ENCODE data around the gene SUSD6.
"Not testable (repeated sequence)": the region's sequence is repeated elsewhere in the genome, so short reads cannot be mapped to it uniquely, and the experiment has no call there.

SUSD6 gene

DNA sequence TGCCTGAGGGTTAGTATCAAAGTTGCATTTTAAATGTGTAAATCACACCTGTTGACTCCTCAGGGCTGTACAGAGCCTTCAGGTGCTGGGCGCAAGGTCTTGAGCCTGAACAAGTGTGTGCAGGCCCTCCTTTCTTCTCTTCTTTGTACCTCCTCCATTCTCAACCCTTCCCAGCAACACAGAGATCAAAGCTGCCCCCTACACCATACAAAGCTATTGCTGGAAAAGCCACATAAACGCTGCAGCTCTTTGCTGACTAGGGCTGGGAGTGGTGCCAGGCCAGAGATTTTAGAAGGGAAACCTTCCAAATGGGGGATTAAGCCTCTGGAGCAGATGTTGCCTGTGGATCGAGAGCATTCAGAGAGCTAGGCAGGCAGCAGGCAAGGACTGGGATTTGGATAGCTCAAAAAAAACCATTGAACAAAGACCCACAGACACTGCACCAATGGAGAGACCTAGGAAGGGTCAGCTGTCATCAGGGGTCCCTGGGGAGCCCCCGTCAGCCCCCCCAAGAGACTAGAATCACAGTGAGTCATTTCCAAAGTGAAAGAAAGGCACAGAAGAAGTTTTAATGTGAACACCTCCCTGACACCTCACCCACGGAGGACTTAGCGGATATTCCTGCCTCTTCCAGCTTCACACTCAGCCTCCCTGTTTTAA, 18.2 kb upstream of the SUSD6 start:
- DNase-seq, result no peak

DNA sequence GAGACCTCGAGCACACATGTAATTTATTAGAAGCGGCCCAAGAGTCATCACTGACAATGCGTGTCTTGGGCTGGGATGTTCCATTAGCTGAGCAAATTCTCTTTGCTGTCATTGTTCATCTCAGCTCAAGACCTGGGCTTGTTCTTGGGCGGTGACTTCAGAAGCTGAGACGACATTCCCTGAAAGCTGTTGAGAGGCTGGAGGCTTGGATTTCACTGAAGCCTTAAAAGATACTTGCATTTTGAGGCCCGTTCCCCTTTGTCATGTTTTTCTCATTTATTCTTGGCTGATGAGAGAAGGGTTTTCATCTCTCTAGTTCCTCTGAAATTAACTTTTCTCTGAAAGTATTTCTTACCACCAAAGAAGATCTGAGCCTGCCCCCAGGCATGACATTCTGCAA, 16.6 kb upstream of the SUSD6 start:
- no peak for DNase-seq

DNA sequence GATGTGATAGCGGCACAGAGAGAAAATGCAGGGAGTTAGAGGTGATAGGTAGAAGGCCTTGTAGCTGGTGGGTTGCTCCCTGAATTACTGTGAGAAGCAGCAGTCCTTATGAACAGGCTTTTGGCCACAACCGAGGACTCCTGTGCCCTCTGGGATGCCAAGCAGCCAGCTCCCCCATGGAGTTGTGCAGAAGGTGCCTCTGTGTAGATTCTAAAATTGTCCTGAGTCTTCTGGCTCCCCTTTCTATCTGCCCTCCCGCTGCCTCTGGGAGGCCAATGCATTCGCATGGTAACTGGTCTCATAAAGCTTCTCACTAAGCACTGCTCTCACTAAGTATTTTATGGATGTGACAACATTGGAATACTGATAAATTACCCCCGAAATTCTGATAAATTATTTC, 16.1 kb upstream of the SUSD6 start:
- DNase-seq, result no peak

DNA sequence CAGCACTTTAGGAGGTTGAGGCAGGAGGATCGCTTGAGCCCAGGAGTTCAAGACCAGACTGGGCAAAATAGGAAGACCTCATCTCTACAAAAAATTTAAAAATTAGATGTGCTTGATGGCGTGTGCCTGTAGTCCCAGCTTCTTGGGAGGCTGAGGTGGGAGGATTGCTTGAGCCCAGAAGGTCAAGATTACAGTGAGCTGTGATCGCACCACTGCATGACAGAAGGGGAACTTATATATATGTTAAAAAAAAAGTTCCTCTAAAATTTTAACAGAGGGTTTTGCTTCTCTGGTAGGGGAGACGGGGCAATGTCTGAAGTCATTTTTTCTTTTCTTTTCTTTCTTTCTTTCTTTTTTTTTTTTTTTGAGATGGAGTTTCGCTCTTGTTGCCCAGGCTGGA, 12.0 kb upstream of the SUSD6 start:
- not testable (repeated sequence) for DNase-seq

DNA sequence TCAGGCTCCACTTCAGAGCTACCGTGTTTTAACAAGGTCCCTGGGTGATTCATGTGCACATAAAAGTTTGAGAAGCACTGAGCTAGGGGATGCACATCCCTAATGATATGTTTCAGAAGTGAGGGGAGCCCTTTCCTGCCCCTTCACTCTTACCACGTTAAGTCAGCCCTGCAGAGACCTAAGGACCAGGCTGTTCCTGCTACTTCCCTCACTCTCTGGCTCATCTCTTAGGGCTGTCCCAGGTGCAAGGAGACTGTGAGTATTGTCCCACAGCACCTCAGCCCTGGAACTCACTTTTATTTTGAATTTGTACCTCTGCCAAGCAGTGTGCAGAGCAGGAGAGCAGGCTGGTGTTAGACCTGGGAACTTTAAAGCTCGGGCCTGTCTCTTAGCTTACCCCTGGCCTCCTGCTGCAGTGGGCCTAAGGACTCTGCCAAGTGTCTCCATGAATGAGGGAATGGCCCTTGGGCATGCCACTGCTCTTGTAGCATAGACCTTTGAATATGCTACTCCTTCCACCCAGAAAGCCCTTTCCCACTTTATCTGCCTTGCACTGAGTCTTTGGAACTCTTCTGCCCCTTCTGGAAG, 11.0 kb upstream of the SUSD6 start:
- no peak for DNase-seq

DNA sequence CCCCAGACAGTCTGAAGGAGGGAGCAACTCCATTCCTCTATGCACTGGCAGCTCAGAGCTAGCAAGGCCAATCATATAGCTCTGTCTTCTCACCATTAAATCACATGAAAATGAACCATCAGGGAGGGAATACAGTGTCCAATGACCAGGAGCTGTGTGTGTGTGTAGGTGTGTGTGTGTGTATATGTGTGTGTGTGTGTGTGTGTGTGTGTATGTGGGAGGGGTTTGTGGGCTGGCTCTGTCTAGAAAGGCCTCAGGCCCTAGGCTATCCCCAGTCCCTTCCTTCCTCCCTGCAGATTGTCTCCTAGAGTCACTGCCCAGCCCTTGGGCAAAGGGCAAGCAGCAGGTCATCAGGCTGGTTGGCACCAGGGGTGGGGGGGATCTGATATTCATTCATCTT, 5.7 kb upstream of the SUSD6 start:
- no peak for DNase-seq

DNA sequence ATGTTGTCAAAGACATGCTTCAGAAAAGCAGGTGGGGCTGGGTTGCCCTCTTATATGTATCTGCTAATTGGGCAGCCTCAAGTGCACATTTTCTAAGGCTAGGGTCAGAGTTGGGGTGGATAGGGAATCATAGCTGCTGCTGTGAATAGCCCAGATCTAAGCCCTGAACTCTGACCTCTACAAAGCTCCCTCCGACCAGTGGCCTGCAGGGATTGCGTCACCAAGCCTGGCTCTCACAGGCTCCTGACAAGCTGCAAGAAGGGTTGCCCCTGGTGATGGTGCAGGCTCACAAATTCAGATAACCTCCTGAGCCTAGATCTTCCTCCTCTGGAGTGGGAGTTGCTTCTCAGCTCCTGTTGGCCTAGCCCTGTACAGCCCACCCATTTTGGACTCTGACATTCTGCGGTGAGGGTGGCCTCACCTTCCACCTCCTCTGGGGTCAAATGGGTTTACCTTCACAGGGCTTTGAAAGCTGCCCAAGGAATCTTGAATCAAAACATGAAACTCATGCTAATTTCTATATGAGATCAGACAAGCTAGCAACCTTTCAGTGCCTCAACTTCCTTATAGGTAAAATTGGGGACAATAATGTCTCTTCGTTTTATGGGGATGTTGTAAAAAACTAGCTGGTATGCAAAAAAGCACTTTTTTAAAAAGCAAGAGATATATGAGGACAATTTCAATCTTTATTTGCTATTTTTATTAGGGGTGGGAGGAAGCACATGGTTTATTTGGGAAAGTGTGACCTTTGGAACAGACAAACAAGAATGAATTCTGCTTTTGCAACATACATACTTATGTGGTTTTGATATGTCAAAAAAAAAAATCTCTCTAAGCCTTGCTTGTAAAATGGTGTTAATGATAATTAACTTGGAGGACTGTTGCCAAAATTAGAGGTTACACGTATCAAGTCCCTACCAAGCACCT, 4.9 kb upstream of the SUSD6 start:
- DNase-seq, result no peak

DNA sequence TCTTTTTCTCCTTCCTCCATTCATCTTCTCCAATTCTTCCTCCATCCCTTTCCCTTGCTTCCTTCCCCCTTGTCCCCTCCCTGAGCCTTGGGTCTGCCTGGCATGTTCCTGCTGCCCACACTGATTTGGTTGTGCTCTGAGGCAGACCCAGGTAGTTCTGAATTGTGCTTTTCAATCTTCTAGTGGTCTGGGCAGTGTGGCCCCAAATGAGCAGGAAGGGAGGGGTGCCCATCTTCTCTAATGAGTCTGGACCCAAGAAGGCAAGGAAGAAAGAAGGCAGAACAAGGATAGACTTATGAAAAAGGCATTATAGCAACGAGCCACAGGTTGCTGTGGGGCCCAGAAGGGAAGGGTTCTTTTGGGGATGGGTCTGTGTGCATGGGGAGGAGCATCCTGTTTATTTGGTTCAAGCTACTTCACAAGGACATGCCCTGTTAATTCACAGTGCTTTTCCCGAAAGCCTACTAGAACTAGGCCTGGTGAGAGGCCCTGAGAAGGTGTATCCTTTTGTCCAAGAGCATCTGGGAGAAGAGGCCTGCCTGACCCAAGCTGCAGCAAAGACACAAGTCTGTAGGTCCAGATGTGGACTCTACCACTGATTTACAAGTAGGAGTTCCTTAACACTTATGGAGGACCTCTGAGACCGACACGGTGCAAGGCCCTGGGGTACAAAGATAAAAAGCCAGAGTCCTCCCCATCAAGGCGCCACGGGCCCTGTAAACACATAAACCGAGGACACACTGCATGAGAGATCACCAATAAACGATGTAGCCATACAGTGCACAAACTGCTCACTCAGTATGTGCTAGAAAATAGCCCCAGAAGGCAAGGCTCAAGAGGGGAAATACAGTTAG, 1.1 kb upstream of the SUSD6 start:
- no peak for DNase-seq

DNA sequence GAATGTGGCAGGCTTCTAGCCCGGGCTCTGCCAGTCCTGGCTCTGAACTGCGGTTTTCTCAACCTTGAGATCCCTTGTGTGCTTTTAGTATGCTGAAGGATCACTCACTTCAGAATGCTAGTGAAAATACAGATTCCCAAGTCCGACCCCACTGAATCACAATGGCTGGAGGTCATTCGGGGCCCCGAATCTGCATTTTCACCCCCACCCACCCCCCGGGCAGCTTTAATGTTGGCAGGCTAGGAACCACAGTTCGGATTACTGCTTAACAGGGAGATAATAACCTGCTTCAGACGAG, 573 bp upstream of the SUSD6 start:
- no peak for DNase-seq

DNA sequence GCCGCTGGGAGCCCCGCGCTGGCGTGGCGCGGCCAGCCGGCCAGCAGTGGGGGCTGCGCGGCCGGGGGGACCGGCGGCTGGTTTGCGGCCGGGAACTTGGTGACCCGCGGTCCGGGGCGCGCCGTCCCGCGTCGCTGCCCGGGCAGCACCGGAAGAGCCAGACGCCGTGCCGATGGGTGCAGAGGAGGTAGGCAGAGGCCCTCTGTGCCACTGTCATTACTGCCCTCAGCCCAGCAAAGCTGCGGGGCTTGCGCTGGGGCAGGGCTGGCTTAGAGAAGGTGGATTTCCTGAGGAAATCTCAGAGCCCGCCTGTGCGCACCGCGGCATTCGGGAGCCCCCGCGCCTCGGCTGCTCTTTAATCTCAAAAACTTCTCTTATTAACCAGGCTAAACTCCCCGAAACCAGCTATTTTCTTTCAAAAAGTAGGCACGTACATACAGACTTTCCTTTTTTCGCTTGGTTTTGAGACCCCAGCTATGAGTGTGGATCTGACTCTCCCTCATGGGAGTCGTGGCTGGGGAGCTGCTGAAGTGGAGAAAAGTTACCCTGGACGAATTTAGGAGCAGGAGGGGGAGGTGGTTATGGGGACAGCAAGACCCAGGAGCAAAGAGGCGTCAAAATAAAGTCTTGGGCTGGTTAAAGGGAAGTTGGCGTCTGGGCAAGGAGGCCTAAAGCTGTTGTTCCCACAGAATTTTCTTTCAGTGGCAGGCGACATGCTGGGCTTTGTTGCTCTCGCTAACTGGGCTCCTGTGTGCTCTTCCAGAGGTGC, 802 bp downstream of the SUSD6 start:
- peak; percentile 49 for DNase-seq

DNA sequence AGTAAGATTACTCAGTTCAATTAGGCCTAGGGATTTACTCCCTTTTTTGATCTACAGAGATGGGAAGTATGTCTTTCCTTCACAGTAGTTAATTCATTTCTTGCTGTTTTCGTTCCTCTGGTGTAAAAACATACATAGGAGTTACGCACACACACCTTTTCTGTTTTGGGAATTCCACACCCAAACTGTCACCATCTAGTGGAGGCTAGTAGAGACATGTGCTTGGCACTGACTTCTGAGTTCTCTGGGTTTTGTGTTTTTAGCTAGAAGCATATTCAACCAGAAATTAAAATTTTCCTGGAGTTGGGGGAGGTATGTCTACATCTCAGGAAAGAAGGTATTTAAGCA, 1.4 kb downstream of the SUSD6 start:
- DNase-seq, result peak; percentile 40

DNA sequence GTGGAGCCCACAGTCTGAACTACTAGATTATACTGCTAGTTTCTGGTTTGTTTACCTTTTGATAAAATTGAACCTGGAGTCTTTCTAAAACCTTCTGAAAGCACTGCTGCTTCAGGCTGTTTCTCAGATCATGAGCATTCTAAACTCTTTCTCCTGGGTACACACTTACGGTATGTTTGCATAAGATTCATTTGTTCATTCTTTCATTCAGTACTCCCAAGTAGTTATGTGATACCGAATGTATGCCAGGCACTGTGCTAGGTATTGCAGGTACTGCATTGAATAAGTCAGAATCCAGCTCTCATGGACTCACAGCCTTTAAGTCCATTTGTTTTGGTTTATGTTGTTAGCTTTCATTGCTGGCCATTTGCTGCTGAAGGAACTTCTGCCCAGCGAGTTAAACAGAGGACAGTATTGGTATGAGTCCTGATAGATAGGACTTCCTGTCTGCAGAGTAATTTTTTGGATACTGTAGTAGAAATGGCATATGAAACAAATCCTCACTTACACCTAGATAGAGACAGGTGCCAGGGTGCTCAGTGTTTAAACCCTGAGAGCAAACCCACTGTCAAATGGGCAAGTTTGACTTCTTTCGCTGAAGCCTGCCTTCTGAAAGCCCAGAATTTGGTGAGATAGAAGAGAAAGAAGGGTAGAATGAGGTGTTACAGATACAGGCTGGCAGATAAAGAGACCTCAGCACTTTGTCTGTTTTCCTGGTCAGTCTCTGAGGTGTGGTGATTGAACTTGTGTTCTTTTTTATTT, 2.1 kb downstream of the SUSD6 start:
- DNase-seq, result no peak

DNA sequence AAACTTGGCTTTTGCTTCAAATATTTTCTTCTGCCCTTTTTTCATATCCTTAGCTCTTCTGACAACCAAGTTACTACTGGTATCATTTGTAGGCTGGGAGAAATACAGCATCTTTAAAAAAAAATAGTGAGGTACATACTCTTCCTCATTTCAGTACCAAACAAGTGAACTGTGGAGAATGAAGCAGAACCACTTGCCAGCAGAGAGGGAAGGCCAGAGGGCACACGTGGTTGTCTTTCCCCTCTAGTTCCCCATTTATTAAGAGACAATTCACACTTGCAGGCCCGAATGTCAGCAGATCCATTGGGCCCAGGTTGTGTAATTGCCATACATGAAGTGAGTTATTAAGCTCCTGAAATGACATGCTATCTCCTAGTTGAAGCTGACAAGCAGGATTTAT, 3.2 kb downstream of the SUSD6 start:
- no peak for DNase-seq

DNA sequence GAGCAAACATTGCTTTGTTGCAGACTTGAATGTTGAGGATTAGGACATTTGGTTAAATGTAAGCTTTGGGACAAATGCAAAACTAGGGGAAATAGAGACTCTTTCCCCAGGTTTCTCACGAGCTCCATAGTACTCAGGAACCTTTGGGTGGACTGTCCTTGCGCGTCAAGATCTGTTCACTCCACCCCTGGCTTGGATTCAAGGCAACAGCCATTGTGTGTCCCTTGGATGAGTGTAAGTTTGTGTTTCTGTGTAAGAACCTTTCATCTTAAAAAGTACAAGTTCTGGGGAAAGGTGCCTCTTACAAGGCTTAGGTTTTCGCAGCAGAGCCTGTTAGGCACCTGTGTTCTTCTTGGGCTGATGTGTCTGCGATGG, 3.7 kb downstream of the SUSD6 start:
- no peak for DNase-seq

DNA sequence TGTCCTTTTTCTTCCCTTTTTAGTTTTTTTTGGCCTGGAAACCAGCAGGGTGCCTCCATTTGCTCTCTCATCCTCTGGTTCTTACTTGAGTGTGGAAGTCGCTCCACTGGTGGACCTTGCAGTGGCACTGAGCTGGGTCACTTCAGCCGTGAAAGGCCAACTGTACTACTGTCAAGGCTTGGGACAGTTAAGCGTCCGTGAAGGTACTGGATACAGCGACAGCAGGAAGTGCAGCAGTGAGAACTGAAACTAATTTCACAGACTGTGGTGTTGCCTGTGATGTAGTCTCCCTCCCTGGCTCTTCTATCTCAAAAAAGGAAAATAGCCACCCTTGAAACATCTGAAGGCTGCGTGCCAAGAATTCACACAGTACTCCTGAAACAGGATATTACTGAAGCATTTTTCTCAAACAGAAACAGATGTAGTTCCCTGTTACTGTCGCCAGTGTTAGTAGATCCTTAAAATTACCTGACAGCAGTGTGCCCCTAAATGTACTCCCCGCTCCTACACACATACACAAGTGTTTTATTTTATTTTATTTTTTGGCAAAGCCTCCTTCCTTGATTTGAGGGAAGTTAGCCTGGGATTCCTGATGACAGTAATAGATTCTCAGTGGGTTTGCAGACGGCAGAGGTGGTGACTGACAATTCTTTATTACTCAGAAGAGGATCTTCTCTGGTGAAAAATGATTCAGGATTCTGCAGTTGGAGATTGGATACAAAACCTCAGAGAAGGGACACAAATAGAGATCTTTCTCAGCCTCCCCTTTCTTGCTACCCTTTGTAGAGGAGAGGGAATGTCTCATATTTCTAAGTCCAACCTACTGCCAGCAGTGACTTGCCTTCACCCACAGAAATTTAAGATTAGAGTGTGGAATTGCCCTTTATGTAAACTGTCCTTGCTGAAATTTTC, 4.4 kb downstream of the SUSD6 start:
- peak; percentile 73 for DNase-seq

DNA sequence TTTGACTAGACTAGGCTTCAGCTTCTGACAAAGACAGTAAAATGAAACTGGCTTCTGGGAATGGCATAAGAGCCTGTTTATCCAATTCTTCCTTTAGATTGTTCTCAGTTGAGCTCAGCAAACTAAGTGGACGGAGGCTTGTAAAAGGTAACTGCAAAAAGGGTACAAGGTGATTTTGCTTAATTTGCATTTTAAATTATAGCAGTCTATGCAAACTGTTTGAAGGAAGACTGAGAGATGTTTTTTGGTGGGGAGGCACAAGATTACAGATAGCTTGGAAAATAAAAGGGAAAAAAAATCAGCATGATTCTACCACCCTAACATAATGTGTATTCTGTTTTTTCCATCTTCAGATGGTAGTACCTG, 5.0 kb downstream of the SUSD6 start:
- DNase-seq, result no peak

DNA sequence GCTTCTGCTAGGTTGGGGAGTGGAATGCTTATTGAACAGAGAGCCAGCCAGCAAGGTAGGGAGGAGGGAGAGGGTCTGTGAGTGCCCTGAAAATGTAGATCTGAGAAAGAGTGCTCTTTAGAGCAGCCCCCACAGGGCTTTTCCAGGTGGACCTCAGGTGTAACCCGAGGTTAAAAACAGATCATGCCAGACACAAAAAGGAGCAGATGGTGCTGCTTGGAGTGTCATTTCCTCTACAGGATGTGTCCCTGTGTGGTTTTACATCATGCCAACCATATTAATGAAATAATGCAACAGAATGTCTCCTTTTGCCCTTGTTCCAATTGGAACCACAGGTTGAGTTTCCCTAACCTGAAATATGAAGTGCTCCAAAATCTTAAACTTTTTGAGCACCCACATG, 6.4 kb downstream of the SUSD6 start:
- no peak for DNase-seq

DNA sequence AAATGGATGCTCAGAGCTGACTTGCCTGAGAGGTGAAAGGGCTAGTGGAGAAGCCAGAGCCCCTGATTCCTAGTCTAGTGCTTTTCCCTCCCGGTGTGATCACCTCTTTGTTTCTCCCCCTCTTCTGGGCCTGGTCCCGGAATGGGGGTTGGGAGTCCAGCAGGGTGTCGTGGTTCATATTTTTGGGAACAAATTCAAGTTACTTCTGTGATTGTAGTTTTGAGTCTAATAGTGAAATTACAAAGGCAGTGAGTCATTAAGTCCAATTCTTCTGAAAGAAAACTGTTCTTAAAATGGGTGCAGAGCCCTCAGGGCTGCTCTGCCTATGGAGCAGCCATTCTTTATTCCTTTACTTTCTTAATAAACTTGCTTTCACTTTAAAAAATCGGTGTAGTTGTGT, 7.6 kb downstream of the SUSD6 start:
- DNase-seq, result no peak

DNA sequence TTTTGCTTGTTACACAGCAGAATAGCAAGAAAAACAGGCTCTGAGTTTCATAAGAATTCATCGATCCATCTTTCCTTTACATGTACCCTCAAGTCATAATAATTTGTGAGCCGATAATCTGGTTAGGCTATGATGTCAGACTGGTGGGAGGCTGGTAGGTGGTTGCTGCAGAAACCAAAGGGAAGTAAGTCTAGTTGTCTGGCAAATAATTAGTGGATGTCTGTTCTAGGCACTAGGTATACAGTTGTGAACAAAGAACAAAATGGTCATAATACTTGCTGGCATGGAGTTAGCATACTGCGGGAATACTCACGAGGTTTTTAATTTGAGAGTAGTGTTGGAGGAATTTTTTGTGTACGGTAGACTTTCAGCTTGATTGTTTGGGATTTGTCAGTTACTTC, 8.8 kb downstream of the SUSD6 start:
- DNase-seq, result peak; percentile 46

DNA sequence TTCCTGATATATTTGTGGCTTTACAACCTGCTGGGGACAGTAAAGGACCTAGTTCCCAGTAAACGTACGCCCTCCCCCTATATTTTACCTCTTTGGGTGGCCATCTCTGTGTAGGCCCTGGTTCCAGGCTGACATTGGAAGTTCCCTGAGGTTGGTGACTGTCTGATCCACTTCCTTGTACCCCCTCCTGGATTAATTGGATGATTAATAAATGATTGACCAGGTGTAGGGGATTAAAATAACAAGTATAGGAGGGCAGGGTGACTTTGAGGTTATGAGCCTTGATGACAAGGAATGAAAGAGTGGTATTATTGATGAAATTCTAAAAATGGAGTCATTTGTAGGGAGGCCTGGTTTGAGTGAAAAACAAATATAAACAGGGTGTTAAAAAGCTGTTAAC, 9.6 kb downstream of the SUSD6 start:
- DNase-seq, result no peak

DNA sequence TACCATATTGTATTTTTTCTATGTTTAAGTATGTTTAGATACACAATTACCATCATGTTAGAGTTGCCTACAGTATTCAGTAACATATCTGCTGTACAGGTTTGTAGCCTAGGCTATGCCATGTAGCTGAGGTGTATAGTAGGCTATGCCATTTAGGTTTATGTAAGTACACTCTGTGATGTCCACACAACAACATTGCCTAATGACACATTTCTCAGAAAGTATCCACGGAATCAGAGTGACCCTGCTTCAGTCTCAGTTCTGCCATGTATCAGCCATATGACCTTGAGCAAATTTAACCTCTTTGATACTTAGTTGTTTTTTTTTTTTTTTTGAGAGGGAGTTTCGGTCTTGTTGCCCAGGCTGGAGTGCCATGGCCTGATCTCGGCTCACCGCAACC, 12.7 kb downstream of the SUSD6 start:
- no peak for DNase-seq
